NCI-H146 (cell line): ENCODE data around the gene C3orf33.

ENCODE experiments used
- DNase-seq: peaks from one replicate; lab custom pipeline; 2025; lab: John Stamatoyannopoulos, UW

Gene C3orf33

GRCh38 chr3:155785662-155786295 is 20.3 kb downstream of the C3orf33 start:
- DNase-seq: peak; percentile 61

GRCh38 chr3:155782390-155782953 is 23.6 kb downstream of the C3orf33 start:
- DNase-seq: no peak

- DNase-seq: no peak
Observed at GRCh38 chr3:155780291-155780690, 25.8 kb downstream of the C3orf33 start.

GRCh38 chr3:155778462-155778861 is 27.6 kb downstream of the C3orf33 start:
- no peak for DNase-seq

- DNase-seq: no peak
Observed at GRCh38 chr3:155772801-155773200, 33.3 kb downstream of the C3orf33 start.

GRCh38 chr3:155771126-155771525 is 35.0 kb downstream of the C3orf33 start:
- DNase-seq: no peak

GRCh38 chr3:155766206-155766605 is 39.9 kb downstream of the C3orf33 start:
- no peak for DNase-seq

GRCh38 chr3:155763870-155764463 is 42.1 kb downstream of the C3orf33 start:
- DNase-seq: no peak

GRCh38 chr3:155760653-155761052 is 45.4 kb downstream of the C3orf33 start:
- no peak for DNase-seq

GRCh38 chr3:155757577-155757976 is 48.5 kb downstream of the C3orf33 start:
- DNase-seq: no peak

- peak; percentile 63 for DNase-seq
Observed at GRCh38 chr3:155753038-155753639, 52.9 kb downstream of the C3orf33 start.

GRCh38 chr3:155748611-155749365 is 57.3 kb downstream of the C3orf33 start:
- no peak for DNase-seq

- DNase-seq: no peak
Observed at GRCh38 chr3:155747946-155748290, 58.2 kb downstream of the C3orf33 start.

- DNase-seq: no peak
Observed at GRCh38 chr3:155747286-155747945, 58.7 kb downstream of the C3orf33 start.

GRCh38 chr3:155746703-155747102 is 59.4 kb downstream of the C3orf33 start:
- DNase-seq: no peak

- peak; percentile 71 for DNase-seq
Observed at GRCh38 chr3:155745795-155746550, 60.1 kb downstream of the C3orf33 start.

- peak; percentile 81 for DNase-seq
Observed at GRCh38 chr3:155744626-155745324, 61.3 kb downstream of the C3orf33 start, which contains the start of gene PLCH1. Gene PLCH1 (minus strand): TSS chr3:155745071. CDS start chr3:155704224, 40,847 bp downstream.

GRCh38 chr3:155744010-155744625 is 62.0 kb downstream of the C3orf33 start:
- DNase-seq: peak; percentile 75

GRCh38 chr3:155743606-155744005 is 62.5 kb downstream of the C3orf33 start:
- peak; percentile 29 for DNase-seq

- DNase-seq: no peak
Observed at GRCh38 chr3:155742349-155742965, 63.6 kb downstream of the C3orf33 start.
